Measurements from ENCODE around the gene TMCC1. TPM values are rescaled to one million over a fixed set of nuclear protein-coding genes. Genes with fewer than 3 reads are reported as not detected.

TMCC1 gene
- total and polyA plus RNA-seq, 12 donors: 5.3 to 36.0 (median 27.2) TPM

- ATAC-seq (no peak), DNase-seq (no peak)
- Histone ChIP-seq H3K4me1 (peaks cover 0 to 14% (median 5%) of the 10 kb centered on the region in 9 donors), H3K27me3 (no peaks in the 10 kb centered on the region), H3K27ac (no peak overlapping the region), H3K36me3 (no peaks in the 10 kb centered on the region), H3K4me3 (no peak overlapping the region), H3K9me3 (peaks cover 0 to 4% (median 0%) of the 10 kb centered on the region in 11 donors)
- WGBS, 2 donors: 87 to 88% methylated on average over 3 of the region's 3 CpGs
- no peak for TF ChIP-seq CTCF (IDR thresholded peaks at IDR 0.05)
- intact Hi-C loops (cut with DNase I): no loop called here
These were observed 80.9 kb downstream of the TMCC1 start for GRCh38 chr3:129812589-129812988.

- H3K4me1 ChIP-seq: peaks cover 0 to 14% (median 5%) of the 10 kb centered on the region in 9 donors
- TF ChIP-seq CTCF (IDR thresholded peaks at IDR 0.05): no peak
- no peaks in the 10 kb centered on the region for H3K27me3 ChIP-seq
- no peak for ATAC-seq
- intact Hi-C loops (cut with DNase I): no loop called here
- no peak overlapping the region for H3K4me3 ChIP-seq
- peaks cover 0 to under 1% (median 0%) of the 10 kb centered on the region in 11 donors for H3K9me3 ChIP-seq
- H3K27ac ChIP-seq: no peak overlapping the region
- no peaks in the 10 kb centered on the region for H3K36me3 ChIP-seq
- no peak for DNase-seq
These were observed 84.2 kb downstream of the TMCC1 start for GRCh38 chr3:129809297-129809696.

- intact Hi-C loops (cut with DNase I): no loop called here
- ATAC-seq (no peak), DNase-seq (no peak)
- WGBS, 2 donors: 97 to 98% methylated on average over 4 of the region's 4 CpGs
- TF ChIP-seq CTCF (IDR thresholded peaks at IDR 0.05): no peak
- Histone ChIP-seq H3K4me1 (peaks cover 0 to 32% (median 13%) of the 10 kb centered on the region in 9 donors), H3K27me3 (no peaks in the 10 kb centered on the region), H3K27ac (no peak overlapping the region), H3K4me3 (no peak overlapping the region), H3K36me3 (no peaks in the 10 kb centered on the region), H3K9me3 (no peaks in the 10 kb centered on the region)
These were observed 97.4 kb downstream of the TMCC1 start for GRCh38 chr3:129796146-129796545.

- Histone ChIP-seq H3K27ac (peak overlapping the region in 2 of 10 donors; percentile 23 to 86), H3K9me3 (no peaks in the 10 kb centered on the region), H3K27me3 (no peaks in the 10 kb centered on the region), H3K4me3 (peak overlapping the region in 3 of 10 donors; percentile 30 to 35 (median 30)), H3K4me1 (peaks cover 0 to 32% (median 13%) of the 10 kb centered on the region in 9 donors), H3K36me3 (no peaks in the 10 kb centered on the region)
- intact Hi-C loops (cut with DNase I): no loop called here
- WGBS, 2 donors: 80 to 85% methylated on average over 6 of the region's 6 CpGs
- no peak for ATAC-seq
- DNase-seq: no peak
- TF ChIP-seq CTCF (IDR thresholded peaks at IDR 0.05): no peak
These were observed 98.1 kb downstream of the TMCC1 start for GRCh38 chr3:129795186-129796010.
